CD4-positive, CD25-positive, alpha-beta regulatory T cell (primary cell): ENCODE measurements around the gene MAGT1. TPM values are rescaled to one million over a fixed set of nuclear protein-coding genes. Genes with fewer than 3 reads are reported as not detected.
"Not testable (repeated sequence)": the region's sequence is repeated elsewhere in the genome, so short reads cannot be mapped to it uniquely, and the experiment has no call there.

ENCODE experiments used
- ATAC-seq, 2 donors: fragments of 150-1000 bp; cut with Tn5 transposase; one replicate each; pipeline ENCODE4 v1.10.0; 2021; ENCODE audit warnings: low read depth in 2 of 2, moderate number of reproducible peaks in 2 of 2, moderate library complexity in 1 of 2
- DNase-seq, 3 donors: peaks; one replicate each; pipeline versions ENCODE4 v3.0.0 to v3.0.0-alpha.2; 2012 to 2022; ENCODE audit warnings: mixed read lengths in 1 of 3
- H3K27ac ChIP-seq: one replicate; pipeline ENCODE4 v1.7.0; 2013; ENCODE audit warnings: mild to moderate bottlenecking, low read length; ENCODE audit not compliant: insufficient read depth, poor library complexity, severe bottlenecking
- H3K27me3 ChIP-seq: one replicate; pipeline ENCODE4 v1.7.0; 2013; ENCODE audit warnings: low read length; ENCODE audit not compliant: control insufficient read depth, insufficient read depth
- H3K36me3 ChIP-seq: one replicate; pipeline ENCODE4 v1.7.0; 2013; ENCODE audit warnings: mild to moderate bottlenecking, low read length, moderate library complexity; ENCODE audit not compliant: control insufficient read depth, insufficient read depth
- H3K4me1 ChIP-seq: 2 replicates; pipeline ENCODE4 v1.7.0; 2013; ENCODE audit warnings: mild to moderate bottlenecking, low read length; ENCODE audit not compliant: insufficient read depth, control insufficient read depth, poor library complexity, severe bottlenecking
- H3K4me3 ChIP-seq: one replicate; pipeline ENCODE4 v1.7.0; 2013; ENCODE audit warnings: low read depth, mild to moderate bottlenecking, low read length, moderate library complexity
- H3K9me3 ChIP-seq, 2 experiments: 1 replicate in 1 of 2; 2 replicates in 1 of 2; pipeline ENCODE4 v1.7.0; 2013; ENCODE audit warnings: low read length in 2 of 2, mild to moderate bottlenecking in 1 of 2, moderate library complexity in 1 of 2; ENCODE audit not compliant: control insufficient read depth in 2 of 2
- H3K27ac Mint-ChIP-seq, 3 donors: one replicate each; pipeline ENCODE4 v1.8.0; 2020 to 2022; ENCODE audit warnings: mild to moderate bottlenecking in 3 of 3, mixed read lengths in 3 of 3, moderate library complexity in 2 of 3
- H3K27me3 Mint-ChIP-seq: one replicate; pipeline ENCODE4 v1.8.0; 2022; ENCODE audit warnings: mild to moderate bottlenecking, mixed read lengths
- H3K36me3 Mint-ChIP-seq: one replicate; pipeline ENCODE4 v1.8.0; 2020; ENCODE audit warnings: mixed read lengths
- H3K4me1 Mint-ChIP-seq, 4 donors: one replicate each; pipeline ENCODE4 v1.8.0; 2020 to 2022; ENCODE audit warnings: mixed read lengths in 4 of 4, mild to moderate bottlenecking in 1 of 4
- H3K4me3 Mint-ChIP-seq, 4 donors: one replicate each; pipeline ENCODE4 v1.8.0; 2020 to 2022; ENCODE audit warnings: mild to moderate bottlenecking in 4 of 4, mixed read lengths in 4 of 4, moderate library complexity in 3 of 4
- H3K9me3 Mint-ChIP-seq, 7 donors: one replicate each; pipeline ENCODE4 v1.8.0; 2020 to 2022; ENCODE audit warnings: mixed read lengths in 7 of 7, mild to moderate bottlenecking in 3 of 7, moderate library complexity in 2 of 7
- polyA plus RNA-seq, 4 donors: library from polyadenylated mRNA; unstranded; fragments of 300-500 nt; fragmentation: Illumina TruSeq; gene quantifications; one replicate each; pipeline ENCODE4 v1.2.3, GENCODE V29; 2021
- total RNA-seq: library from RNA; stranded (reverse); gene quantifications from one replicate; pipeline ENCODE4 v1.2.3, GENCODE V29; 2022

Gene MAGT1
- total and polyA plus RNA-seq, 5 donors from 2014 or later = 24.8 to 37.8 (median 28.6) TPM

- ATAC-seq = no peak
These were observed 6.3 kb upstream of the MAGT1 start for GRCh38 chrX:77901506-77901905.

GRCh38 chrX:77900688-77901087 lies 5.5 kb upstream of the MAGT1 start:
- H3K36me3 Mint-ChIP-seq = peaks cover 10% of the 10 kb centered on the region
- H3K4me1 Mint-ChIP-seq = peaks cover 2 to 35% (median 18%) of the 10 kb centered on the region in 4 donors
- no peaks in the 10 kb centered on the region for H3K27me3 Mint-ChIP-seq
- no peak for DNase-seq
- H3K36me3 ChIP-seq = peaks cover 13% of the 10 kb centered on the region
- H3K9me3 Mint-ChIP-seq = peaks cover 0 to under 1% (median 0%) of the 10 kb centered on the region in 7 donors
- peaks cover 18% of the 10 kb centered on the region for H3K4me1 ChIP-seq
- no peak for ATAC-seq
- H3K27me3 ChIP-seq = no peaks in the 10 kb centered on the region
- H3K4me3 ChIP-seq = peak overlapping the region; percentile 98
- peak overlapping the region; percentile 90 for H3K27ac ChIP-seq
- H3K4me3 Mint-ChIP-seq = peak overlapping the region; percentile 85 to 98 (median 92)
- no peaks in the 10 kb centered on the region for H3K9me3 ChIP-seq
- H3K27ac Mint-ChIP-seq = peak overlapping the region in 2 of 3 donors; percentile 42 to 83

More at GRCh38 chrX:77901506-77901905, 6.3 kb upstream of the MAGT1 start:
- Mint-ChIP-seq H3K4me3 (peak overlapping the region; percentile 52 to 91 (median 66)), H3K36me3 (peaks cover 10% of the 10 kb centered on the region), H3K27me3 (no peaks in the 10 kb centered on the region), H3K9me3 (no peaks in the 10 kb centered on the region), H3K27ac (peak overlapping the region; percentile 20 to 83 (median 23)), H3K4me1 (peaks cover 0 to 34% (median 17%) of the 10 kb centered on the region in 4 donors)
- DNase-seq = no peak
- Histone ChIP-seq H3K36me3 (peaks cover 13% of the 10 kb centered on the region), H3K9me3 (no peaks in the 10 kb centered on the region), H3K27me3 (no peaks in the 10 kb centered on the region), H3K27ac (peak overlapping the region; percentile 33), H3K4me1 (peaks cover 18% of the 10 kb centered on the region), H3K4me3 (peak overlapping the region; percentile 98)

- peak; percentile 69 to 94 (median 89) for DNase-seq
- Mint-ChIP-seq H3K4me1 (peaks cover 5 to 39% (median 20%) of the 10 kb centered on the region in 4 donors), H3K27me3 (no peaks in the 10 kb centered on the region), H3K4me3 (peak within 1 kb of the TSS; percentile 85 to 98 (median 92)), H3K9me3 (peaks cover 0 to 4% (median 0%) of the 10 kb centered on the region in 7 donors), H3K27ac (peak within 1 kb of the TSS; percentile 83 to 98 (median 96)), H3K36me3 (peaks cover 6% of the 10 kb centered on the region)
- no peaks in the 10 kb centered on the region for H3K27me3 ChIP-seq
- H3K36me3 ChIP-seq = peaks cover 5% of the 10 kb centered on the region
- peak; percentile 62 to 70 for ATAC-seq
- peaks cover 18% of the 10 kb centered on the region for H3K4me1 ChIP-seq
- H3K4me3 ChIP-seq = peak within 1 kb of the TSS; percentile 98
- H3K27ac ChIP-seq = peak within 1 kb of the TSS; percentile 90
- no peaks in the 10 kb centered on the region for H3K9me3 ChIP-seq
These were observed 4.0 kb upstream of the MAGT1 start, which contains the start of gene COX7B for GRCh38 chrX:77899081-77899828. Gene COX7B, plus strand, starts transcription at chrX:77899468. Its CDS starts 86 bp downstream, at chrX:77899554.

GRCh38 chrX:77893713-77894112 lies 1.5 kb downstream of the MAGT1 start:
- Mint-ChIP-seq H3K9me3 (peaks cover 0 to 6% (median 0%) of the 10 kb centered on the region in 7 donors), H3K36me3 (peaks cover 4% of the 10 kb centered on the region), H3K4me3 (peak overlapping the region; percentile 92 to 98 (median 94)), H3K27ac (peak overlapping the region in 2 of 3 donors; percentile 97 to 99), H3K4me1 (peaks cover 5 to 41% (median 22%) of the 10 kb centered on the region in 4 donors), H3K27me3 (no peaks in the 10 kb centered on the region)
- no peaks in the 10 kb centered on the region for H3K27me3 ChIP-seq
- H3K27ac ChIP-seq = peak overlapping the region; percentile 95
- H3K4me3 ChIP-seq = peak overlapping the region; percentile 95
- H3K9me3 ChIP-seq = no peaks in the 10 kb centered on the region
- H3K4me1 ChIP-seq = peaks cover 16% of the 10 kb centered on the region
- ATAC-seq (no peak), DNase-seq (no peak)
- H3K36me3 ChIP-seq = no peaks in the 10 kb centered on the region

- peak overlapping the region in 3 of 4 donors; percentile 5 to 44 (median 42) for H3K4me3 Mint-ChIP-seq
- H3K9me3 Mint-ChIP-seq = peaks cover 0 to 6% (median 0%) of the 10 kb centered on the region in 7 donors
- H3K4me1 Mint-ChIP-seq = peaks cover 8 to 43% (median 25%) of the 10 kb centered on the region in 4 donors
- H3K36me3 Mint-ChIP-seq = peaks cover 4% of the 10 kb centered on the region
- DNase-seq = no peak
- no peak overlapping the region for H3K27ac Mint-ChIP-seq
- no peaks in the 10 kb centered on the region for H3K27me3 Mint-ChIP-seq
- Histone ChIP-seq H3K9me3 (no peaks in the 10 kb centered on the region), H3K27ac (no peak overlapping the region), H3K4me1 (peaks cover 16% of the 10 kb centered on the region), H3K36me3 (no peaks in the 10 kb centered on the region), H3K27me3 (no peaks in the 10 kb centered on the region), H3K4me3 (peak overlapping the region; percentile 95)
- no peak for ATAC-seq
These were observed 2.3 kb downstream of the MAGT1 start for GRCh38 chrX:77892887-77893286.

- not testable (repeated sequence) for H3K4me3 ChIP-seq, H3K36me3 ChIP-seq, H3K9me3 Mint-ChIP-seq, DNase-seq, H3K4me1 ChIP-seq, H3K9me3 ChIP-seq, H3K27ac ChIP-seq, H3K36me3 Mint-ChIP-seq, H3K27me3 ChIP-seq, H3K4me3 Mint-ChIP-seq, H3K27ac Mint-ChIP-seq, H3K27me3 Mint-ChIP-seq, ATAC-seq
- peaks cover 0 to 11% (median 1%) of the 10 kb centered on the region in 4 donors for H3K4me1 Mint-ChIP-seq
These were observed 13.8 kb downstream of the MAGT1 start for GRCh38 chrX:77881418-77881817.

GRCh38 chrX:77875372-77875771 lies 19.9 kb downstream of the MAGT1 start:
- Mint-ChIP-seq H3K9me3 (no peaks in the 10 kb centered on the region), H3K4me3 (no peak overlapping the region), H3K36me3 (peaks cover 14% of the 10 kb centered on the region), H3K4me1 (peaks cover 0 to 10% (median 3%) of the 10 kb centered on the region in 4 donors), H3K27ac (no peak overlapping the region), H3K27me3 (no peaks in the 10 kb centered on the region)
- ATAC-seq (no peak), DNase-seq (no peak)
- Histone ChIP-seq H3K9me3 (no peaks in the 10 kb centered on the region), H3K4me1 (no peaks in the 10 kb centered on the region), H3K27ac (no peak overlapping the region), H3K4me3 (no peak overlapping the region), H3K27me3 (no peaks in the 10 kb centered on the region), H3K36me3 (peaks cover 21% of the 10 kb centered on the region)
